ENCODE data around the gene MRPL53.

Gene MRPL53

DNA sequence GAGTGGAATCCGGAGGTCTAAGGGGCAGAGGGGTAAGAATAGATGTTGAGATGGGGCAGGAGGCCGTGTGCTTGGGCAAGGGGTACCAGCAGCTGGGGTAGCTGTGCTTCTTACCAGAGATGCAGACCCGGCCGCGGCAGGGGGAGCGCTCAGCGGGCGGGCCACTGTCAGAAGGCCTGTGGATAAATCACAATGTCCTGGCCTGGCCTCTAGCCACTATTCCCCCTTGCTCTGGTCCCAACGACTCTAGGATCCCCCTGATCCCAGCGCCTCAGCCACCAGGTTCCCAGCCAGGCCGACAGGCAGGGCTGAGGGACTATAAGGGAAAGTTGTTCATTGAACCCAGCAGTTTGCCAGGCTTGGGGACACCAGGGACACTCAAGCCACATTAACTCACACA, 42.0 kb downstream of the MRPL53 start:
- no peak for DNase-seq
- Mint-ChIP-seq H3K27me3 (ENCODE audit: low read depth, poor library complexity) (peaks cover 3% of the 10 kb centered on the region), H3K36me3 (ENCODE audit: low read depth) (peaks cover 56% of the 10 kb centered on the region), H3K4me1 (peaks cover 21% of the 10 kb centered on the region), H3K27ac (peak overlapping the region; percentile 95), H3K4me3 (no peak overlapping the region), H3K9me3 (no peaks in the 10 kb centered on the region)
- TF ChIP-seq, protein P1, sequence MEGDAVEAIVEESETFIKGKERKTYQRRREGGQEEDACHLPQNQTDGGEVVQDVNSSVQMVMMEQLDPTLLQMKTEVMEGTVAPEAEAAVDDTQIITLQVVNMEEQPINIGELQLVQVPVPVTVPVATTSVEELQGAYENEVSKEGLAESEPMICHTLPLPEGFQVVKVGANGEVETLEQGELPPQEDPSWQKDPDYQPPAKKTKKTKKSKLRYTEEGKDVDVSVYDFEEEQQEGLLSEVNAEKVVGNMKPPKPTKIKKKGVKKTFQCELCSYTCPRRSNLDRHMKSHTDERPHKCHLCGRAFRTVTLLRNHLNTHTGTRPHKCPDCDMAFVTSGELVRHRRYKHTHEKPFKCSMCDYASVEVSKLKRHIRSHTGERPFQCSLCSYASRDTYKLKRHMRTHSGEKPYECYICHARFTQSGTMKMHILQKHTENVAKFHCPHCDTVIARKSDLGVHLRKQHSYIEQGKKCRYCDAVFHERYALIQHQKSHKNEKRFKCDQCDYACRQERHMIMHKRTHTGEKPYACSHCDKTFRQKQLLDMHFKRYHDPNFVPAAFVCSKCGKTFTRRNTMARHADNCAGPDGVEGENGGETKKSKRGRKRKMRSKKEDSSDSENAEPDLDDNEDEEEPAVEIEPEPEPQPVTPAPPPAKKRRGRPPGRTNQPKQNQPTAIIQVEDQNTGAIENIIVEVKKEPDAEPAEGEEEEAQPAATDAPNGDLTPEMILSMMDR (IDR thresholded peaks at IDR 0.05) = no peak

DNA sequence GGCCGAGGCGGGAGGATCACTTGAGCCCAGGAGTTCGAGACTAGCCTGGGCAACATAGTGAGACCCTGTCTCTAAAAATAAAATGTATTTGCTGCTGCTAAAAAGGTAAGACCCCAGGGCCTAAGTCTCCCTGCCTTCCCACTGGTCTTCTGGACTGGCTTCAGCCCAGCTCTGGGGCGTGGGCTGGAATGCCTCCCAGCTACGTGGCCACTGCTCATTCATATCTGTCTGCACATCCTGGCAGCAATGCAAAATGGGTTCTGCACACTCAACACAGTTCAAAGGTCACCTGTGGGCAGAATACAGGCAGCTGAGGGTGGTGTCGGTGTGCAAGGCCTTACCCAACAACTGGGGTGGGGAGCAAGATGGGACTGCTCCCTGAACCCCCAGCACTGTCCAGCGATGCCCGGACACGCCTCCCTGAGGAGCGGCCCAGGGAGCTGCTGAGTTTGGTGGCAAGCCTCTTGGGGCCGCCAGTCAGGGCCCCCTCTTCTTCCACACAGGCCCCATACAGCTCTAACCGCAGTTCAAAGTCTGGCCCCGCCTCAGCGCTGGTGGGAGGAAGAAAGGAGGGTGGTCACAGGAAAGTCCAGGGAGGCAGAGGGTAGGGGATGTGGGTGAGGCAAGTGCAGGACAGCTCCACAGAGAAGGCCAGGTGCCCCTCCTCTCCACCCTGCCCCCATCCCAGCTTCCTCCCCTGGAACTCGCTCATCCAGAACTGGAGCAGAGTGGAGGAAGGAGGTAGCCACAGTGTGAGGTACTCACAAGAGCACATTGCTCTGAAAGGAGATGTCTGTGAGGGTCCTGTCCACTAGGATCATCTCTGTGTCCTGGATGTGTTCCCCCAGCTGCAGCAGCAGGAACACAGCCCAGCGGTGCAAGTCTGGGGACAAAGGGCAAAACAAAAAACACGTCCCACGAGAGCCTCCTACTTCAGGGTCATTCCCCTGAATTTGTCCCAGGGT, 42.7 kb downstream of the MRPL53 start:
- peak; percentile 22 for DNase-seq
- TF ChIP-seq, protein P1 (IDR thresholded peaks at IDR 0.05) = no peak
- Mint-ChIP-seq H3K4me1 (peaks cover 23% of the 10 kb centered on the region), H3K4me3 (no peak overlapping the region), H3K9me3 (no peaks in the 10 kb centered on the region), H3K36me3 (ENCODE audit: low read depth) (peaks cover 59% of the 10 kb centered on the region), H3K27me3 (ENCODE audit: low read depth, poor library complexity) (peaks cover 3% of the 10 kb centered on the region), H3K27ac (peak overlapping the region; percentile 95)

- Mint-ChIP-seq H3K27ac (peak overlapping the region; percentile 97), H3K36me3 (ENCODE audit: low read depth) (peaks cover 54% of the 10 kb centered on the region), H3K4me1 (peaks cover 30% of the 10 kb centered on the region), H3K9me3 (no peaks in the 10 kb centered on the region), H3K27me3 (ENCODE audit: low read depth, poor library complexity) (peaks cover 3% of the 10 kb centered on the region), H3K4me3 (no peak overlapping the region)
- TF ChIP-seq, protein P1 (IDR thresholded peaks at IDR 0.05) = no peak
- DNase-seq = no peak
Observed at GRCh38 chr2:74428675-74429074, 43.8 kb downstream of the MRPL53 start.

DNA sequence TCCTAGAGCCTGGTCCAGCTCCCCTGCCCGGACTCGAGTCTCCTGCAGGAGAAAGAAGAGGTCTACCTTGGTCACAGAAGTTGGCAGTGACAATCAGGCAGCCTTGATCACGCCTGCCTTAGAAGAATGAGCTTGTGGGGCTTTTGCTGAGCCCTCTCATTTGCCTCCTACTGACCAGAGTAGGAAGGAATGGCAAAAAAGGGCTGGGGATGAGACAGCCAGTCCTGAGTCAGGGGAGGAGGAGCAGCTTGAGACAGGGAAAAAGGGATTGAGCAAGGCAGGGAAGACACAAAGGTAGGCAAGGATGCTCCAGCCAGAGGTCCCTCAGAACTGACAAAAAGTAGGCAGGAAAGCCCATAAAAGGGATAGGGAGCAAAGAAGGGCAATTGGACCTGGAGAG, 44.9 kb downstream of the MRPL53 start:
- H3K27me3 Mint-ChIP-seq (ENCODE audit: low read depth, poor library complexity) = peaks cover 7% of the 10 kb centered on the region
- H3K4me3 Mint-ChIP-seq = no peak overlapping the region
- no peaks in the 10 kb centered on the region for H3K9me3 Mint-ChIP-seq
- TF ChIP-seq, protein P1 (IDR thresholded peaks at IDR 0.05) = no peak
- DNase-seq = no peak
- peaks cover 41% of the 10 kb centered on the region for H3K4me1 Mint-ChIP-seq
- peaks cover 51% of the 10 kb centered on the region for H3K36me3 Mint-ChIP-seq (ENCODE audit: low read depth)
- peak overlapping the region; percentile 78 for H3K27ac Mint-ChIP-seq

DNA sequence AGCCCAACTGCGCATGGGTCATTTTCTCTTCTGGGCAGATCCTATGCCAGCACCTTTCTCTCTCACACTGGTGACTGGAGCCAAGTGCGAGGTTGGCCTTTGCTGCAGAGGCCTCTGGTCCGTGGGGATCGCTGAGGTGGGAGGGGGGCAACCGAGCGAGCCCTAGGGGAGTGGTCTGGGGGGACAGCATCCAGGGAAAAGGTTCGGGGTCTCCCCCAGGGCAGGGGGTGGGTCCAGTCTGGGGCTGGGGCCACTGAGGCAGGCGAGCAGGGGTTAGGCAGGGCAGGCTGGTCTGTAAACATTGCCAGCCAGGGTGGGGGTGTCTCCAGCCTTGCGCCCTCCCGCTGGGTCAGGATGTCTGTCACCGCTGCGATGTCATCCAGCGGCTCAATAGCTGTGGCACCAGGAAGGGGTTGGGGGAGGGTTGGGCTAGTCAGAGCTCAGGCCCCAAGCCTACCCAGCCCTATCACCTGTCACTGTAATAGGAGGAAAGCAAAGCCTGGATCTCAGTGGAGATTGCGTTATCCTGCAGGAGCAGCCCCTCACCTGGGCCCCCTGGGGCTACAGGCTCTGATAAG, 46.2 kb downstream of the MRPL53 start:
- Mint-ChIP-seq H3K36me3 (ENCODE audit: low read depth) (peaks cover 42% of the 10 kb centered on the region), H3K27me3 (ENCODE audit: low read depth, poor library complexity) (peaks cover 11% of the 10 kb centered on the region), H3K4me3 (no peak overlapping the region), H3K9me3 (no peaks in the 10 kb centered on the region), H3K27ac (peak overlapping the region; percentile 96), H3K4me1 (peaks cover 50% of the 10 kb centered on the region)
- DNase-seq = no peak
- TF ChIP-seq, protein P1 (IDR thresholded peaks at IDR 0.05) = no peak

Data from nephron progenitor cell (in vitro differentiated cells).